Endothelial cell of umbilical vein (primary cell): ENCODE measurements around the gene C1orf159. TPM values are rescaled to one million over a fixed set of nuclear protein-coding genes. Genes with fewer than 3 reads are reported as not detected.

ENCODE experiments used
- BruUV-seq: library from RNA; stranded (reverse); fragments of 400-500 nt; replicated peaks from 2 replicates; lab custom pipeline; 2021; lab: Mats Ljungman, UMichigan
- CTCF ChIA-PET: fragments of 300-600, 350-600 bp; sonication (Branson Sonifier 250); formaldehyde crosslinking; loops from one replicate; lab custom pipeline; 2021; ENCODE audit warnings: antibody characterized with exemption, inconsistent platforms; lab: Charles Lee
- POLR2A ChIA-PET: fragments of 300-600, 350-600 bp; sonication (Branson Sonifier 250); formaldehyde crosslinking; loops from one replicate; lab custom pipeline; 2021; ENCODE audit warnings: antibody characterized with exemption, inconsistent platforms; lab: Charles Lee
- DNase-seq: peaks from one replicate; pipeline ENCODE4 v3.0.0-alpha.2; 2011; ENCODE audit warnings: low read depth, low spot score
- FAIRE-seq: peaks from 2 replicates; lab custom pipeline; 2011; peaks lifted over from hg19 to GRCh38; lab: Jason Lieb, UNC
- H2AFZ ChIP-seq: 2 replicates; pipeline ENCODE4 v1.6.0; 2012; ENCODE audit warnings: low read depth, low read length, control low read depth, inconsistent platforms
- H3K27ac ChIP-seq: 2 replicates; pipeline ENCODE4 v1.5.1; 2011; ENCODE audit warnings: low read depth, mild to moderate bottlenecking, control low read depth, low read length, moderate library complexity; ENCODE audit not compliant: insufficient read depth
- H3K27me3 ChIP-seq, 2 experiments: 2 replicates each; pipeline versions ENCODE4 v1.6.0 to v1.6.1; 2011; ENCODE audit warnings: low read length in 2 of 2, mixed read lengths in 1 of 2; ENCODE audit not compliant: control insufficient read depth in 2 of 2, insufficient read depth in 2 of 2
- H3K36me3 ChIP-seq, 2 experiments: 2 replicates in 1 of 2; 3 replicates in 1 of 2; pipeline ENCODE4 v1.5.1; 2011; ENCODE audit warnings: low read length in 2 of 2, mild to moderate bottlenecking in 1 of 2, moderate library complexity in 1 of 2; ENCODE audit not compliant: control insufficient read depth in 2 of 2, insufficient read depth in 2 of 2; ENCODE audit errors: extremely low read depth in 1 of 2
- H3K4me1 ChIP-seq: 3 replicates; pipeline ENCODE4 v1.5.1; 2011; ENCODE audit warnings: mild to moderate bottlenecking, low read length; ENCODE audit not compliant: control insufficient read depth, insufficient read depth; ENCODE audit errors: extremely low read depth
- H3K4me2 ChIP-seq: 2 replicates; pipeline ENCODE4 v1.6.1; 2011; ENCODE audit warnings: low read length, control low read depth, mixed read lengths; ENCODE audit not compliant: insufficient read depth
- H3K4me3 ChIP-seq, 3 experiments: fragments of 200-600 bp in 1 of 3; sonication (generic), shearing (Covaris generic) in 1 of 3; replicated peaks in 1 of 3; 2 replicates each; pipeline ENCODE4 v1.5.1; 2011 to 2016; ENCODE audit warnings: control low read depth in 3 of 3, low read length in 3 of 3, mild to moderate bottlenecking in 2 of 3, inconsistent platforms in 1 of 3, low read depth in 1 of 3, moderate library complexity in 1 of 3; ENCODE audit not compliant: insufficient read depth in 1 of 3
- H3K79me2 ChIP-seq: 2 replicates; pipeline ENCODE4 v1.6.0; 2012; ENCODE audit warnings: low read length, inconsistent platforms; ENCODE audit not compliant: control insufficient read depth, insufficient read depth
- H3K9ac ChIP-seq: replicated peaks from 2 replicates; pipeline ENCODE3; 2011; ENCODE audit warnings: low read length, control low read depth; ENCODE audit not compliant: insufficient read depth; ENCODE audit errors: extremely low read depth
- H3K9me1 ChIP-seq: replicated peaks from 3 replicates; pipeline ENCODE4 v1.6.0; 2011; ENCODE audit warnings: mild to moderate bottlenecking, low read length; ENCODE audit not compliant: control insufficient read depth, insufficient read depth; ENCODE audit errors: extremely low read depth
- H3K9me3 ChIP-seq: replicated peaks from 2 replicates; pipeline ENCODE4 v1.5.1; 2012; ENCODE audit warnings: low read length, inconsistent platforms; ENCODE audit not compliant: control insufficient read depth, insufficient read depth
- H4K20me1 ChIP-seq: replicated peaks from 2 replicates; pipeline ENCODE3; 2011; ENCODE audit warnings: mild to moderate bottlenecking, low read length; ENCODE audit not compliant: control insufficient read depth, insufficient read depth; ENCODE audit errors: extremely low read depth
- EZH2 ChIP-seq: IDR thresholded peaks from 2 replicates; pipeline ENCODE4 v1.6.1; 2012; ENCODE audit warnings: borderline replicate concordance, low read depth, mild to moderate bottlenecking, moderate library complexity, low read length, inconsistent platforms; ENCODE audit not compliant: severe bottlenecking
- FOS ChIP-seq: IDR thresholded peaks from 2 replicates; pipeline ENCODE4 v1.6.1; 2011; ENCODE audit warnings: mild to moderate bottlenecking, low read length, moderate library complexity, borderline replicate concordance; ENCODE audit not compliant: insufficient read depth
- GATA2 ChIP-seq: IDR thresholded peaks from 2 replicates; pipeline ENCODE4 v1.7.0; 2011; ENCODE audit warnings: low read depth, mild to moderate bottlenecking, moderate library complexity, mixed read lengths, low read length; ENCODE audit not compliant: insufficient read length, insufficient read depth
- JUN ChIP-seq: IDR thresholded peaks from 2 replicates; pipeline ENCODE4 v1.6.1; 2011; ENCODE audit warnings: borderline replicate concordance, low read depth; ENCODE audit not compliant: insufficient read length, insufficient read depth
- MAX ChIP-seq: IDR thresholded peaks from 2 replicates; pipeline ENCODE4 v1.6.1; 2011; ENCODE audit not compliant: insufficient read depth, insufficient read length
- MYC ChIP-seq: IDR thresholded peaks from one replicate; pipeline ENCODE4 v1.6.1; 2011; ENCODE audit warnings: mild to moderate bottlenecking, low read depth, low read length
- POLR2AphosphoS5 ChIP-seq: IDR thresholded peaks from 2 replicates; pipeline ENCODE4 v1.6.1; 2012; ENCODE audit warnings: low read depth, mild to moderate bottlenecking, control low read depth, low read length, moderate library complexity; ENCODE audit not compliant: insufficient read depth
- dilution Hi-C: fragments of 300-500 bp; cut with MboI; formaldehyde crosslinking; loops from one replicate; pipeline ENCODE4 v1.15.0; 2019; ENCODE audit warnings: low sequenced_read_pairs; ENCODE audit not compliant: extremely low pct_ligation_motif_present
- intact Hi-C: fragments of 100-400 bp; cut with micrococcal nuclease; formaldehyde crosslinking; loops from one replicate; pipeline ENCODE4 v1.10.0; 2022
- polyA plus RNA-seq, 4 experiments: library from polyadenylated mRNA; depleted of rRNA in 3 of 4; stranded (reverse) in 3 of 4; unstranded in 1 of 4; fragments of >200 nt; gene quantifications; 2 replicates each; pipeline versions ENCODE4 v1.2.1 to v1.2.3, GENCODE V29; 2011 to 2012; ENCODE audit warnings: missing spikeins in 1 of 4
- total RNA-seq: library from RNA; stranded (reverse); gene quantifications from 2 replicates; pipeline ENCODE4 v1.2.3, GENCODE V29; 2021

Gene C1orf159
- total and polyA plus RNA-seq, 2 donors (not counting 3 experiments of a cell fraction or from before 2014, with no cell fraction given), result 16.1 to 20.1 TPM

DNA sequence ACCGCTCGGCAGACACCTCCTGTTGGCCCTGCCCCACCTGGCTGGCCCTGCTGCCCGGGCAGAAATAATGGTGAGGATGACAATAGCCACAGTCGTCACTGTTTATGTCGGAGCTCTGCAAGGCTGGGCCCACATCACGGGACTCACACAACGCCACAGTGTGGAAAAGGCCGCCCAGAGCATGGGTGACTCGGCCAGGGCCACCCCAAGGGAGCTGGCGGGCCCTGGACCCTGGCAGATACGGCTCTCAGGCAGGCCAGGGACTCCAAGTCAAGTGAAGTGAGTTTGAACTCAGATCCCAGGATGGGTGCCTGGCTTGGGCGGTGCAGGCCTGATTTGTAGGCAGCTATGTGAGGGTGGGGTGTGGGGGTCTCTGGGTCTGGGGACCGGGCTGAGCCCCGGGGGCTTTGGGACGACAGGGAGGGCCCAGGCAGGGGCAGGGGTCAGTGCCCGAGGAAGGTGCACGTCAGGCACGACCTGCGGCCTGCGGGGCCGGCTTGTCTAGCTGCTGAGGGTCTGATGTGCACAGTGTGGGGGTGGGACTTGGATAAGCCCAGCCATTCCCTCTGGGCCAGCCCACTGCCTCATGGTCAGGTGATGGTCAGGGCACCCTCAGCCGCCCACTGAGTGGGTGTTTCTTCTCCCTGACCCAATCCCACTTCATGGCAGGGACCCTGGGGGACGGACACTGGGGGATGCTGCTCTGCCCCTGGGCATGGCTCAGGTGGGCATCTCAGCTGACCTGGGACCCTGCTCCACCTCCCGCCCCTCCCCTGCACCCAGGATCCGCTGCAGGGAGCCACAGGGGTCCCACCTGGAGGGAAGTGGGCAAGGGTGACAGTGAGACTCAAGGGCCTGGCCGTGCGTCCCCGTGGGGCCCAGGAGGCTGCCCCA is 42.8 kb downstream of the C1orf159 start:
- no peaks in the 10 kb centered on the region for H3K27me3 ChIP-seq
- POLR2A ChIA-PET, result no interaction called here
- no peaks in the 10 kb centered on the region for H3K9me3 ChIP-seq
- H4K20me1 ChIP-seq, result no peaks in the 10 kb centered on the region
- CTCF ChIA-PET, result interaction anchor here (0.5 to 1.7 kb wide), 3 partner anchors 34 to 219 kb away, joined by 3 read pairs; partner anchors contain the start of gene UBE2J2
- TF ChIP-seq MAX, result no peak
- no peak for TF ChIP-seq EZH2
- no peak for TF ChIP-seq GATA2
- TF ChIP-seq POLR2AphosphoS5, result no peak
- TF ChIP-seq FOS, result no peak
- TF ChIP-seq JUN, result no peak
- no peak for TF ChIP-seq MYC
- DNase-seq, result no peak
- H2AFZ ChIP-seq, result no peak overlapping the region
- H3K4me1 ChIP-seq, result no peaks in the 10 kb centered on the region
- no TSS peak for BruUV-seq
- dilution Hi-C loops, result no loop called here
- H3K4me2 ChIP-seq, result no peak overlapping the region
- no peaks in the 10 kb centered on the region for H3K36me3 ChIP-seq
- no peak overlapping the region for H3K4me3 ChIP-seq
- FAIRE-seq, result no peak
- no peak overlapping the region for H3K9ac ChIP-seq
- no peaks in the 10 kb centered on the region for H3K79me2 ChIP-seq
- intact Hi-C loops, result no loop called here
- H3K27ac ChIP-seq, result no peak overlapping the region
- no peaks in the 10 kb centered on the region for H3K9me1 ChIP-seq
